GM23338 (cell line): ENCODE data around the gene MAVS.

Experiments
- EZH2 ChIP-seq: fragments of 200-600 bp; sonication (generic); IDR thresholded peaks from one replicate; pipeline ENCODE4 v1.8.0; 2017; ENCODE audit warnings: antibody characterized with exemption, mild to moderate bottlenecking, low read depth; ENCODE audit not compliant: unreplicated experiment
- EZH2phosphoT487 ChIP-seq: fragments of 200-600 bp; sonication (generic); IDR thresholded peaks from one replicate; pipeline ENCODE4 v1.8.1; 2018; ENCODE audit warnings: antibody characterized with exemption; ENCODE audit not compliant: unreplicated experiment
- POLR2AphosphoS5 ChIP-seq: IDR thresholded peaks from 2 replicates; pipeline ENCODE4 v1.6.1; 2016; ENCODE audit warnings: antibody characterized with exemption, low read depth
- TF ChIP-seq, protein P1 (sequence below), 2 experiments: fragments of 200-600 bp in 1 of 2; sonication (generic) in 1 of 2; conservative IDR thresholded peaks; 2 replicates each; pipeline versions ENCODE4 v1.5.1 to v1.6.1; 2016 to 2017; ENCODE audit warnings: antibody characterized with exemption in 2 of 2, low read depth in 2 of 2, mild to moderate bottlenecking in 2 of 2, moderate library complexity in 1 of 2
- TF ChIP-seq, protein P2 (sequence below): IDR thresholded peaks from 2 replicates; pipeline ENCODE4 v1.6.1; 2016; ENCODE audit warnings: antibody characterized with exemption
- TF ChIP-seq, protein P3 (sequence below): IDR thresholded peaks from one replicate; pipeline ENCODE4 v1.6.1; 2018; ENCODE audit warnings: antibody characterized with exemption; ENCODE audit not compliant: unreplicated experiment

DNA sequence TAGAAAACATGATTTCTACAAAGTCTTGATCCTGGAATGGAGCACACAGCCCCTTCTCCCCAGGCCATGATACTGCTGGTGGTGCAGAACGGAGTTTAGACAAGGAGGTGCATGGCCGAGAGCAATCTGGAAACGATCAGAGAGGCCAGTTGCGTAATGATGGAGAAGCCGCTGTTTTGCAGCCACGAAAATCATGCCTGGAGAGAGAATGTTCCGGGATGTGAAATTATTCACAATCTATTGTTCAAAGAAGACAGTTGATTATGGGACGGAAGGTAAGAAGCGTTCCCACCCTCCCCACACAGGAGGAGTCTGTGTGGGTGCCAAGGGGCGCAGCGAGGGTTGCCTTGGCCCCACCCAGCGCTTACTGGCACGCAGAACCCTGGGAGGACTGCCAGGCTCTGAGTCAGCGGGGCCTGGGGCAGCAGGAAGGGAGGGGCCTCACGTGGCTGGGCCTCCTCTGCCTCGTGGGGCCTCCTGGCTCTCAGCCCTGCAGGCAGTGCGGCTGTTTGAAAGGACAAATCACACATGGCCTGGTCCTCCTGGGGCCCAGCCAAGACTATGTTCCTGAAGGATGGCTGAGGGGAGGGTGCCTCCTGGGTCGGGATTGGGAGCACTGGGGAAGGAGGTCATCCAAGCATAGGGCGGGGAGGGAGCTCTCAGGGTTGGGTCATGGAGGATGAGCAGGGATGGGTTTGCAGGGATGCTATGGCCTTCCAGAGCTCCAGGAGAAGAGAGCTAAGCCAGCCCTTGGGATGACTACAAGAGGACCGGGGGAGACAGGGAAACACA lies 35.0 kb upstream of the MAVS start:
- TF ChIP-seq, protein P1, sequence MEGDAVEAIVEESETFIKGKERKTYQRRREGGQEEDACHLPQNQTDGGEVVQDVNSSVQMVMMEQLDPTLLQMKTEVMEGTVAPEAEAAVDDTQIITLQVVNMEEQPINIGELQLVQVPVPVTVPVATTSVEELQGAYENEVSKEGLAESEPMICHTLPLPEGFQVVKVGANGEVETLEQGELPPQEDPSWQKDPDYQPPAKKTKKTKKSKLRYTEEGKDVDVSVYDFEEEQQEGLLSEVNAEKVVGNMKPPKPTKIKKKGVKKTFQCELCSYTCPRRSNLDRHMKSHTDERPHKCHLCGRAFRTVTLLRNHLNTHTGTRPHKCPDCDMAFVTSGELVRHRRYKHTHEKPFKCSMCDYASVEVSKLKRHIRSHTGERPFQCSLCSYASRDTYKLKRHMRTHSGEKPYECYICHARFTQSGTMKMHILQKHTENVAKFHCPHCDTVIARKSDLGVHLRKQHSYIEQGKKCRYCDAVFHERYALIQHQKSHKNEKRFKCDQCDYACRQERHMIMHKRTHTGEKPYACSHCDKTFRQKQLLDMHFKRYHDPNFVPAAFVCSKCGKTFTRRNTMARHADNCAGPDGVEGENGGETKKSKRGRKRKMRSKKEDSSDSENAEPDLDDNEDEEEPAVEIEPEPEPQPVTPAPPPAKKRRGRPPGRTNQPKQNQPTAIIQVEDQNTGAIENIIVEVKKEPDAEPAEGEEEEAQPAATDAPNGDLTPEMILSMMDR (conservative IDR thresholded peaks at IDR 0.05; ENCODE audit: low read depth in 2 of 2): no peak
- no peak for TF ChIP-seq EZH2phosphoT487
- no peak for TF ChIP-seq POLR2AphosphoS5
- TF ChIP-seq, protein P2, sequence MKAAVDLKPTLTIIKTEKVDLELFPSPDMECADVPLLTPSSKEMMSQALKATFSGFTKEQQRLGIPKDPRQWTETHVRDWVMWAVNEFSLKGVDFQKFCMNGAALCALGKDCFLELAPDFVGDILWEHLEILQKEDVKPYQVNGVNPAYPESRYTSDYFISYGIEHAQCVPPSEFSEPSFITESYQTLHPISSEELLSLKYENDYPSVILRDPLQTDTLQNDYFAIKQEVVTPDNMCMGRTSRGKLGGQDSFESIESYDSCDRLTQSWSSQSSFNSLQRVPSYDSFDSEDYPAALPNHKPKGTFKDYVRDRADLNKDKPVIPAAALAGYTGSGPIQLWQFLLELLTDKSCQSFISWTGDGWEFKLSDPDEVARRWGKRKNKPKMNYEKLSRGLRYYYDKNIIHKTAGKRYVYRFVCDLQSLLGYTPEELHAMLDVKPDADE: no peak
- no peak for TF ChIP-seq EZH2
- TF ChIP-seq, protein P3, sequence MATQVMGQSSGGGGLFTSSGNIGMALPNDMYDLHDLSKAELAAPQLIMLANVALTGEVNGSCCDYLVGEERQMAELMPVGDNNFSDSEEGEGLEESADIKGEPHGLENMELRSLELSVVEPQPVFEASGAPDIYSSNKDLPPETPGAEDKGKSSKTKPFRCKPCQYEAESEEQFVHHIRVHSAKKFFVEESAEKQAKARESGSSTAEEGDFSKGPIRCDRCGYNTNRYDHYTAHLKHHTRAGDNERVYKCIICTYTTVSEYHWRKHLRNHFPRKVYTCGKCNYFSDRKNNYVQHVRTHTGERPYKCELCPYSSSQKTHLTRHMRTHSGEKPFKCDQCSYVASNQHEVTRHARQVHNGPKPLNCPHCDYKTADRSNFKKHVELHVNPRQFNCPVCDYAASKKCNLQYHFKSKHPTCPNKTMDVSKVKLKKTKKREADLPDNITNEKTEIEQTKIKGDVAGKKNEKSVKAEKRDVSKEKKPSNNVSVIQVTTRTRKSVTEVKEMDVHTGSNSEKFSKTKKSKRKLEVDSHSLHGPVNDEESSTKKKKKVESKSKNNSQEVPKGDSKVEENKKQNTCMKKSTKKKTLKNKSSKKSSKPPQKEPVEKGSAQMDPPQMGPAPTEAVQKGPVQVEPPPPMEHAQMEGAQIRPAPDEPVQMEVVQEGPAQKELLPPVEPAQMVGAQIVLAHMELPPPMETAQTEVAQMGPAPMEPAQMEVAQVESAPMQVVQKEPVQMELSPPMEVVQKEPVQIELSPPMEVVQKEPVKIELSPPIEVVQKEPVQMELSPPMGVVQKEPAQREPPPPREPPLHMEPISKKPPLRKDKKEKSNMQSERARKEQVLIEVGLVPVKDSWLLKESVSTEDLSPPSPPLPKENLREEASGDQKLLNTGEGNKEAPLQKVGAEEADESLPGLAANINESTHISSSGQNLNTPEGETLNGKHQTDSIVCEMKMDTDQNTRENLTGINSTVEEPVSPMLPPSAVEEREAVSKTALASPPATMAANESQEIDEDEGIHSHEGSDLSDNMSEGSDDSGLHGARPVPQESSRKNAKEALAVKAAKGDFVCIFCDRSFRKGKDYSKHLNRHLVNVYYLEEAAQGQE: no peak
